Astrocyte of the spinal cord (primary cell): ENCODE measurements around the gene SELP.

Source experiments
- DNase-seq: peaks from one replicate; pipeline ENCODE4 v3.0.0; 2011; ENCODE audit warnings: low read depth, low spot score
- H3K4me3 ChIP-seq: 2 replicates; pipeline ENCODE4 v1.5.1; 2011; ENCODE audit warnings: low read depth, mild to moderate bottlenecking, low read length, moderate library complexity
- CTCF ChIP-seq: IDR thresholded peaks from 2 replicates; pipeline ENCODE4 v1.5.1; 2012; ENCODE audit warnings: low read depth, mild to moderate bottlenecking, low read length, inconsistent platforms
- in situ Hi-C: cut with HindIII; loops from 2 replicates; pipeline ENCODE4 v1.10.0; 2017; ENCODE audit warnings: low sequenced_read_pairs

SELP gene

DNA sequence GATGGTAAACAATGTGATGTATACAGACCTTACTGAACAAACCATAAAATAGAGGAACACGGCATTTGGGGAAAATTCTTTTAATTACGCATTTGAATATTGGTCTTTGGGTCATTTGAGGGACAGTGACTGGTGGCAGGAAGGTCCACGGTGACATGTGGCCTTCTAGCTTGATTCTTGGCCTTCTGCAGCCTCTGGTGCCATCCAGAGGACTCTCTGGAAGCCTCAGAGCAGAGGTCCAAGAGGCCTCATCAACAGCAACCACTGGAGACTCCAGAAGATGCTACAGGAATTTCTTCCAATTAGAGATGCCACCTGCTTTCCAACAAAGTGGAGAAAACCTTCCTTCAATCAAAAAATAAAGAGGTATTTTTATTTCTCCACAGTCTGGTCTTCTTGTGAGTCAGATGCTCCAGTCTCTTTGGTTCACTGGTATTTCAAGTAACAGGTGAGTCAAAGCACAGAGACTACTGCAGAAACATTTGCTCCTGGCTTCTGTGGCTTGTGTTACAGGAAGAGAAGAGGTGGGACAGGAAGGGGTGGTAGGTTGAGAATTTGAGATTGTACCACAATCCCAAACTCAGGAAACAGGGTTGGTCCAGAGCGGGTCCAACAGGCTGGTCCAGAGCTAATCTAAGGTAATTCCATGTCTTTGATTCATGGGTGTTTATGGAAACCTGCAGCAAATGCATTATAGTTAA, 41.0 kb downstream of the SELP start:
- no peak for DNase-seq
- no peak for TF ChIP-seq CTCF
- in situ Hi-C loops = no loop called here
- H3K4me3 ChIP-seq = no peak overlapping the region

DNA sequence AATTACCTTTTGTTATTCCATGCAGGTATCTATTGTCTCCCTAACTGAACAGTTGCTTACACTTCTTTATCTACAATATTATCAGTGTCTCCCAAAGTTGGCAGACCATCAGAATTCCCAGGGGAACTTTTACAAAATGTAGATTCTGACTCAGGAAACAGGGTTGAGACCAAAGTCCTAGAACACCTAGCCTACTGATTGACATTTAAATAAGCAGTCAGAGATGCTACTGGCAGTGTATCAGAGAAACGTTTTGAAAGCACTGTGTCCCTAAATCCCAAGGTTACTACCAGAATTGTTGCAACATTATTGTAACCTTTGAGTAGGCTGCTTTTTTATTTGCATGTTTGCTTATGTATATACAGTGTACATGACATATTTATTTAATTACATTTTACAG, 41.8 kb downstream of the SELP start:
- in situ Hi-C loops = no loop called here
- no peak for TF ChIP-seq CTCF
- no peak overlapping the region for H3K4me3 ChIP-seq
- DNase-seq = no peak

DNA sequence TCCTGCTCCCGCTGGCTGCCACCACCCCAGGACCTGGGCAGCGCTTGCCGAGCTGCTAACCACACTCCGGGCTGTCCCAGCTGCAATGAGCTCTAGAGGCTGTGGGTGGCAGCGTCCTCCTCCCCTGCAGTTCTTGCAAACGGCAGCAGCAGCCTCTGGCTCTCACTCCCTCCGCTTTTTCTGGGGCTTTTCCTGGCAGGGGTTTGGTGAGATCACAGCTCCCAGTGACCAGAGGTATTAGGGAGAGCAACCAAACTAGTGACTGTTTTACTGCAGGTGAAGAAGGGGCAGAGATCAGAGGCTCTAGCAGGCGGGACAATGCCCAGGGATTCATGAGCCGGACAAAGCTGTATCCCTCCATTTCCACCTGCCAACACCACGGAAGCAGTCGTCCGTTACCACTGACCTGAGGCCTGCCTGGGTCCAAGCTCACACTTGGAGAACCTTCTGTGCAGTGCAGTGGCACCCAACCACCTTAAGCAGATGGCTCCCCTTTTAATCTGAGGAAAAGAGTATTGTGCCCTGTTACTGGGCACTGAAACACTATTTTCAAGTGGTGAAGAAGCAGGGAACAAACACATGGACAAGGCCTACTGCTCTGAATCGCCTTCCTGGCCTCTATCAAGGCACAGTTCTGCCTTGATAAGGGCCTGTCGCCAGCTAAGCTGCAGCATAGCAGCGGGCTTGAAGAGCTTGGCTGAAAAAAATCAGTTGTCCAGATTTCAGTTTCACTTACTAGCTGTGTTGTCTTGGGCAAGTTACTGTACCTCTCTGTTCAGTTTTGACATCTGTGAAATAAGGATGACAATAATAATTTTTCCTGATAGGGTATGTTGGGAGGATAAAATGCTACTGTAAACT, 43.3 kb downstream of the SELP start, which contains the start of gene F5:
F5 (minus strand) TSS at position 87 of the 861 bp plus-strand sequence. CDS start 95 bp downstream, outside the sequence.
- DNase-seq = peak; percentile 52
- in situ Hi-C loops = no loop called here
- no peak within 1 kb of the TSS for H3K4me3 ChIP-seq

GRCh38 chr1:169586067-169586394, 43.9 kb downstream of the SELP start:
- no peak for DNase-seq
- TF ChIP-seq CTCF = no peak
- no peak overlapping the region for H3K4me3 ChIP-seq
- in situ Hi-C loops = no loop called here

More for the DNA sequence above, 43.3 kb downstream of the SELP start, which contains the start of gene F5:
- peak; percentile 60 for TF ChIP-seq CTCF

GRCh38 chr1:169585181-169585580, 44.7 kb downstream of the SELP start:
- DNase-seq = no peak

More at GRCh38 chr1:169585181-169585580, 44.7 kb downstream of the SELP start:
- no peak overlapping the region for H3K4me3 ChIP-seq
- TF ChIP-seq CTCF = no peak
- in situ Hi-C loops = no loop called here
